GM12878 (cell line): ENCODE data around the gene DPH7. TPM values are rescaled to one million over a fixed set of nuclear protein-coding genes. Genes with fewer than 3 reads are reported as not detected.

Source experiments
- ATAC-seq: fragments of 200-7000 bp; cut with Tn5 transposase; 3 replicates; pipeline ENCODE4 v1.9.1; 2020; ENCODE audit warnings: mild to moderate bottlenecking, moderate library complexity
- BruUV-seq: library from RNA; stranded (reverse); fragments of 400-500 nt; replicated peaks from 2 replicates; lab custom pipeline; 2021; lab: Mats Ljungman, UMichigan
- CTCF ChIA-PET: fragments of 300-600 bp; sonication (Branson Sonifier 250); formaldehyde crosslinking; extraction: SDS; loops from one replicate; lab custom pipeline; 2021; ENCODE audit warnings: inconsistent platforms; lab: Yijun Ruan, JAX
- POLR2A ChIA-PET: fragments of 350-600 bp; formaldehyde crosslinking; extraction: SDS; loops from one replicate; lab custom pipeline; 2021; ENCODE audit warnings: inconsistent platforms; lab: Charles Lee
- RAD21 ChIA-PET: fragments of 300-600 bp; sonication (Branson Sonifier 250); formaldehyde crosslinking; loops from one replicate; lab custom pipeline; 2023; ENCODE audit warnings: antibody characterized with exemption; ENCODE audit not compliant: unreplicated experiment; lab: Charles Lee
- SMC1A ChIA-PET: fragments of 300-600 bp; sonication (Branson Sonifier 250); formaldehyde crosslinking; loops from one replicate; lab custom pipeline; 2023; ENCODE audit not compliant: unreplicated experiment, uncharacterized antibody; lab: Charles Lee
- DNase-seq: peaks from one replicate; pipeline ENCODE4 v3.0.0-alpha.2; 2011; ENCODE audit warnings: low read depth, low spot score
- FAIRE-seq: peaks from 3 replicates; lab custom pipeline; 2011; peaks lifted over from hg19 to GRCh38; lab: Jason Lieb, UNC
- H2AFZ ChIP-seq: 2 replicates; pipeline ENCODE4 v1.6.0; 2011; ENCODE audit warnings: low read depth, low read length, control low read depth; ENCODE audit not compliant: control insufficient read depth
- H3K27ac ChIP-seq: 2 replicates; pipeline ENCODE4 v1.5.1; 2011; ENCODE audit warnings: control low read depth; ENCODE audit not compliant: control insufficient read depth, insufficient read depth
- H3K27me3 ChIP-seq, 2 experiments: replicated peaks in 1 of 2; 2 replicates each; pipeline versions ENCODE4 v1.6.0 to v1.6.1; 2011; ENCODE audit warnings: low read length in 1 of 2; ENCODE audit not compliant: control insufficient read depth in 2 of 2, insufficient read depth in 2 of 2
- H3K36me3 ChIP-seq, 2 experiments: 2 replicates each; pipeline ENCODE4 v1.5.1; 2011; ENCODE audit warnings: low read length in 1 of 2; ENCODE audit not compliant: control insufficient read depth in 2 of 2, insufficient read depth in 2 of 2
- H3K4me1 ChIP-seq: 2 replicates; pipeline ENCODE4 v1.6.1; 2011; ENCODE audit warnings: mild to moderate bottlenecking, low read length, moderate library complexity, mixed read lengths; ENCODE audit not compliant: control insufficient read depth, insufficient read depth
- H3K4me2 ChIP-seq: 2 replicates; pipeline ENCODE4 v1.6.0; 2011; ENCODE audit warnings: control low read depth; ENCODE audit not compliant: control insufficient read depth, insufficient read depth
- H3K4me3 ChIP-seq: fragments of 200-600 bp; sonication (generic); 2 replicates; pipeline ENCODE4 v1.5.1; 2016
- H3K79me2 ChIP-seq: 2 replicates; pipeline ENCODE4 v1.6.0; 2011; ENCODE audit warnings: low read length; ENCODE audit not compliant: control insufficient read depth, insufficient read depth
- H3K9ac ChIP-seq: 2 replicates; pipeline ENCODE4 v1.8.0; 2011; ENCODE audit warnings: low read length, control low read depth, mixed read lengths; ENCODE audit not compliant: control insufficient read depth, insufficient read depth
- H3K9me3 ChIP-seq: replicated peaks from 3 replicates; pipeline ENCODE4 v1.5.1; 2011; ENCODE audit warnings: mild to moderate bottlenecking, low read length; ENCODE audit not compliant: control insufficient read depth, insufficient read depth
- H4K20me1 ChIP-seq: 2 replicates; pipeline ENCODE4 v1.6.0; 2011; ENCODE audit not compliant: control insufficient read depth, insufficient read depth
- NFIC ChIP-seq: IDR thresholded peaks from 2 replicates; pipeline ENCODE4 v1.6.1; 2012; ENCODE audit warnings: low read depth, mild to moderate bottlenecking, inconsistent platforms, low read length, moderate library complexity
- PAX5 ChIP-seq: IDR thresholded peaks from 2 replicates; pipeline ENCODE4 v1.6.1; 2011; ENCODE audit warnings: low read depth, low read length, borderline replicate concordance
- PRDM15 ChIP-seq: fragments of 450-650 bp; formaldehyde crosslinking; IDR thresholded peaks from 2 replicates; pipeline ENCODE4 v1.4.0; 2020; ENCODE audit warnings: mild to moderate bottlenecking, moderate library complexity
- RAD51 ChIP-seq: fragments of 450-650 bp; IDR thresholded peaks from 2 replicates; pipeline ENCODE4 v1.6.1; 2016; ENCODE audit warnings: moderate library complexity, mild to moderate bottlenecking, inconsistent platforms
- SIX5 ChIP-seq: IDR thresholded peaks from 2 replicates; pipeline ENCODE4 v1.6.1; 2011; ENCODE audit warnings: mild to moderate bottlenecking, low read depth, low read length, moderate library complexity; ENCODE audit not compliant: severe bottlenecking
- SMAD5 ChIP-seq: IDR thresholded peaks from 2 replicates; pipeline ENCODE4 v1.6.1; 2016; ENCODE audit warnings: antibody characterized with exemption, low read depth
- SUPT20H ChIP-seq: IDR thresholded peaks from 2 replicates; pipeline ENCODE4 v1.6.1; 2011; ENCODE audit warnings: low read depth, mild to moderate bottlenecking, low read length, moderate library complexity, borderline replicate concordance; ENCODE audit not compliant: control insufficient read depth
- ZNF274 ChIP-seq: IDR thresholded peaks from one replicate; pipeline ENCODE4 v1.8.0; 2011; ENCODE audit not compliant: insufficient read length, insufficient read depth
- ZNF384 ChIP-seq: IDR thresholded peaks from 2 replicates; pipeline ENCODE4 v1.6.1; 2012; ENCODE audit warnings: low read depth, mild to moderate bottlenecking, low read length, improper control_type of control experiment, borderline replicate concordance
- ZSCAN29 ChIP-seq: fragments of 450-650 bp; IDR thresholded peaks from 2 replicates; pipeline ENCODE4 v1.6.1; 2017; ENCODE audit warnings: mild to moderate bottlenecking, moderate library complexity
- WGBS: methylation state at CpG from one replicate; pipeline ENCODE4 v1.1.6; 2016; ENCODE audit warnings: low lambda C conversion rate; ENCODE audit not compliant: insufficient replicate concordance, insufficient coverage; ENCODE audit errors: missing lambda C conversion rate; 5-methylcytosine and 5-hydroxymethylcytosine counted together
- in situ Hi-C: fragments of 300-500 bp; cut with MboI; formaldehyde crosslinking; loops from 9 replicates; pipeline ENCODE4 v1.14.3; 2018; ENCODE audit warnings: mixed read lengths
- intact Hi-C: fragments of 100-400 bp; cut with micrococcal nuclease; formaldehyde crosslinking; loops from one replicate; pipeline ENCODE4 v1.14.2; 2022; ENCODE audit not compliant: unreplicated experiment
- polyA plus RNA-seq, 11 experiments: library from polyadenylated mRNA; depleted of rRNA in 4 of 11; unstranded in 6 of 11; stranded (reverse) in 5 of 11; fragments of >200 nt; fragmentation: Nextera tagmentation in 4 of 11; fragmentation: Illumina TruSeq in 1 of 11; extraction: Ambion mirVana in 4 of 11; extraction: Trizol in 1 of 11; gene quantifications; 1 replicate in 1 of 11; 2 replicates in 10 of 11; pipeline versions ENCODE4 v1.2.1 to v1.2.3, GENCODE V29; 2011 to 2016; ENCODE audit warnings: inconsistent platforms in 2 of 11, missing spikeins in 2 of 11, low read depth in 1 of 11
- total RNA-seq, 4 experiments: library from RNA; depleted of rRNA in 3 of 4; stranded (reverse); fragments of >200 nt in 3 of 4; fragmentation: Illumina TruSeq in 1 of 4; extraction: Trizol in 1 of 4; gene quantifications; 2 replicates each; pipeline versions ENCODE4 v1.2.1 to v1.2.3, GENCODE V29; 2013 to 2021

The DPH7 gene
- total and polyA plus RNA-seq, 10 of the 15 experiments (the other 5 are each of a cell fraction or from before 2014, with no cell fraction given), result 8.7 to 40.0 (median 28.1) TPM

GRCh38 chr9:137530331-137530730 is 48.4 kb downstream of the DPH7 start:
- ChIA-PET SMC1A (no interaction called here), RAD21 (no interaction called here), POLR2A (interaction anchor here (0.8 kb wide), 1 partner anchor 71 kb away, joined by 4 read pairs; no protein-coding TSS in a partner anchor), CTCF (no interaction called here)
- no peak overlapping the region for H3K4me2 ChIP-seq
- H2AFZ ChIP-seq, result no peak overlapping the region
- no peak for FAIRE-seq
- no peak overlapping the region for H3K9ac ChIP-seq
- BruUV-seq, result no TSS peak
- no peaks in the 10 kb centered on the region for H3K79me2 ChIP-seq
- no peak overlapping the region for H3K4me3 ChIP-seq
- ATAC-seq, result no peak
- no peaks in the 10 kb centered on the region for H3K36me3 ChIP-seq
- H4K20me1 ChIP-seq, result no peaks in the 10 kb centered on the region
- WGBS, result 54% methylated on average over 5 of the region's 5 CpGs
- peaks cover 8% of the 10 kb centered on the region for H3K4me1 ChIP-seq
- TF ChIP-seq SMAD5, result no peak
- no peak for TF ChIP-seq SIX5
- TF ChIP-seq ZNF384, result no peak
- no peak for TF ChIP-seq PRDM15 (CRISPR knock-in tag)
- TF ChIP-seq PAX5, result no peak
- TF ChIP-seq SUPT20H, result no peak
- no peak for TF ChIP-seq RAD51
- TF ChIP-seq ZSCAN29, result no peak
- no peak for TF ChIP-seq NFIC
- TF ChIP-seq ZNF274, result no peak
- no peak overlapping the region for H3K27ac ChIP-seq
- DNase-seq, result no peak
- H3K27me3 ChIP-seq, result no peaks in the 10 kb centered on the region
- intact Hi-C loops (loop anchor here (10.0 kb wide), 1 partner anchor 106 kb away; the partner anchor contains the start of genes EXD3 and NOXA1), in situ Hi-C loops (no loop called here)
- no peaks in the 10 kb centered on the region for H3K9me3 ChIP-seq
